ENCODE results near the gene TMIGD2.
A peak's percentile ranks its signal among the peaks of the same experiment; 100 is the strongest.

GRCh38 chr19:4246767-4247593 lies 55.2 kb downstream of the TMIGD2 start, which contains the start of gene YJU2:
- TF ChIP-seq CEBPB (IDR thresholded peaks at IDR 0.05; ENCODE audit: low read depth, low read length), result peak; percentile 15; the same call in 1 of the 2 replicates
- peak; percentile 92 for TF ChIP-seq POLR2A (IDR thresholded peaks at IDR 0.05; ENCODE audit: low read depth, low read length)
